IMR-90 (cell line): ENCODE measurements around the gene ANKRD11. TPM values are rescaled to one million over a fixed set of nuclear protein-coding genes. Genes with fewer than 3 reads are reported as not detected.

Experiments
- ATAC-seq: fragments of 200-7000 bp; cut with Tn5 transposase; 2 replicates; pipeline ENCODE4 v1.9.1; 2020; ENCODE audit warnings: low read depth, mild to moderate bottlenecking, moderate library complexity
- BruUV-seq: library from RNA; stranded (reverse); fragments of 400-500 nt; replicated peaks from 2 replicates; lab custom pipeline; 2021; lab: Mats Ljungman, UMichigan
- CTCF ChIA-PET: fragments of 300-600 bp; formaldehyde crosslinking; extraction: SDS; loops from one replicate; lab custom pipeline; 2021; ENCODE audit warnings: antibody characterized with exemption; lab: Yijun Ruan, JAX
- POLR2A ChIA-PET: fragments of 300-600 bp; sonication (Branson Sonifier 250); formaldehyde crosslinking; loops from one replicate; lab custom pipeline; 2022; ENCODE audit warnings: antibody characterized with exemption; ENCODE audit not compliant: unreplicated experiment; lab: Charles Lee
- DNase-seq: peaks from one replicate; pipeline ENCODE4 v3.0.0; 2013
- H2AFZ ChIP-seq: replicated peaks from 2 replicates; pipeline ENCODE3; 2013; ENCODE audit warnings: low read length, mild to moderate bottlenecking; ENCODE audit not compliant: poor library complexity
- H2AK5ac ChIP-seq: 2 replicates; pipeline ENCODE4 v1.6.1; 2013; ENCODE audit warnings: low read depth, low read length, inconsistent platforms
- H2AK9ac ChIP-seq: replicated peaks from 2 replicates; pipeline ENCODE3; 2013; ENCODE audit warnings: mild to moderate bottlenecking, low read depth, low read length, moderate library complexity; ENCODE audit not compliant: poor library complexity
- H2BK120ac ChIP-seq: 2 replicates; pipeline ENCODE4 v1.6.1; 2013; ENCODE audit warnings: low read depth, low read length, inconsistent platforms
- H2BK15ac ChIP-seq: 3 replicates; pipeline ENCODE4 v1.6.1; 2013; ENCODE audit warnings: low read depth, low read length, inconsistent platforms
- H2BK20ac ChIP-seq: 2 replicates; pipeline ENCODE4 v1.6.1; 2013; ENCODE audit warnings: low read depth, mild to moderate bottlenecking, inconsistent platforms, low read length, moderate library complexity
- H2BK5ac ChIP-seq: 2 replicates; pipeline ENCODE4 v1.6.1; 2013; ENCODE audit warnings: mild to moderate bottlenecking, low read depth, low read length, inconsistent platforms; ENCODE audit not compliant: poor library complexity, severe bottlenecking
- H3K14ac ChIP-seq: replicated peaks from 2 replicates; pipeline ENCODE4 v1.6.1; 2013; ENCODE audit warnings: low read depth, low read length, inconsistent platforms
- H3K18ac ChIP-seq: 2 replicates; pipeline ENCODE4 v1.6.1; 2013; ENCODE audit warnings: low read depth, low read length, control low read depth
- H3K23ac ChIP-seq: 2 replicates; pipeline ENCODE4 v1.6.1; 2013; ENCODE audit warnings: low read depth, low read length, inconsistent platforms
- H3K27ac ChIP-seq: 2 replicates; pipeline ENCODE4 v1.5.1; 2013; ENCODE audit warnings: mild to moderate bottlenecking, control low read depth, low read length; ENCODE audit not compliant: insufficient read depth
- H3K27me3 ChIP-seq: 2 replicates; pipeline ENCODE4 v1.6.1; 2013; ENCODE audit warnings: low read length; ENCODE audit not compliant: control insufficient read depth, insufficient read depth
- H3K36me3 ChIP-seq: 2 replicates; pipeline ENCODE4 v1.6.1; 2013; ENCODE audit warnings: low read length, mixed read lengths; ENCODE audit not compliant: control insufficient read depth, insufficient read depth
- H3K4ac ChIP-seq: 2 replicates; pipeline ENCODE4 v1.6.1; 2013; ENCODE audit warnings: low read depth, low read length, inconsistent platforms
- H3K4me1 ChIP-seq: 2 replicates; pipeline ENCODE4 v1.6.1; 2013; ENCODE audit warnings: low read length, mixed read lengths; ENCODE audit not compliant: control insufficient read depth, insufficient read depth
- H3K4me2 ChIP-seq: 2 replicates; pipeline ENCODE4 v1.6.1; 2013; ENCODE audit warnings: low read depth, mild to moderate bottlenecking, control low read depth, low read length, moderate library complexity
- H3K4me3 ChIP-seq: 2 replicates; pipeline ENCODE4 v1.5.1; 2013; ENCODE audit warnings: low read depth, mild to moderate bottlenecking, control low read depth, low read length, moderate library complexity; ENCODE audit not compliant: insufficient read depth
- H3K56ac ChIP-seq: 2 replicates; pipeline ENCODE4 v1.6.1; 2013; ENCODE audit warnings: low read length, inconsistent platforms; ENCODE audit not compliant: insufficient read depth; ENCODE audit errors: extremely low read depth
- H3K79me1 ChIP-seq, 2 experiments: 2 replicates each; pipeline ENCODE4 v1.6.1; 2013; ENCODE audit warnings: low read length in 2 of 2, inconsistent platforms in 1 of 2, low read depth in 1 of 2
- H3K9ac ChIP-seq: 2 replicates; pipeline ENCODE4 v1.6.1; 2013; ENCODE audit warnings: low read depth, low read length, control low read depth
- H3K9me1 ChIP-seq: 2 replicates; pipeline ENCODE4 v1.6.1; 2013; ENCODE audit warnings: low read length, inconsistent platforms; ENCODE audit not compliant: insufficient read depth
- H3K9me3 ChIP-seq: 2 replicates; pipeline ENCODE4 v1.6.1; 2013; ENCODE audit warnings: low read length; ENCODE audit not compliant: control insufficient read depth, insufficient read depth
- H4K20me1 ChIP-seq: 2 replicates; pipeline ENCODE4 v1.6.1; 2013; ENCODE audit warnings: low read length, inconsistent platforms; ENCODE audit not compliant: insufficient read depth
- H4K5ac ChIP-seq: 2 replicates; pipeline ENCODE4 v1.6.1; 2013; ENCODE audit warnings: mild to moderate bottlenecking, low read depth, low read length, control low read depth
- H4K8ac ChIP-seq, 2 experiments: 2 replicates each; pipeline ENCODE4 v1.6.1; 2013; ENCODE audit warnings: low read depth in 2 of 2, low read length in 2 of 2, control low read depth in 1 of 2, inconsistent platforms in 1 of 2
- H4K91ac ChIP-seq: 2 replicates; pipeline ENCODE4 v1.6.1; 2013; ENCODE audit warnings: low read depth, low read length, inconsistent platforms; ENCODE audit not compliant: insufficient read depth
- CHD1 ChIP-seq: IDR thresholded peaks from 2 replicates; pipeline ENCODE4 v1.6.1; 2012; ENCODE audit warnings: low read depth, low read length, improper control_type of control experiment
- MAFK ChIP-seq: IDR thresholded peaks from 2 replicates; pipeline ENCODE4 v1.6.1; 2012; ENCODE audit warnings: low read depth, low read length, improper control_type of control experiment
- MXI1 ChIP-seq: IDR thresholded peaks from 2 replicates; pipeline ENCODE4 v1.6.1; 2012; ENCODE audit warnings: low read depth, mild to moderate bottlenecking, low read length, moderate library complexity, borderline replicate concordance
- POLR2A ChIP-seq: IDR thresholded peaks from 2 replicates; pipeline ENCODE4 v1.6.1; 2012; ENCODE audit warnings: mild to moderate bottlenecking, low read depth, low read length
- WGBS, 2 experiments: methylation state at CpG; one replicate each; pipeline versions ENCODE4 v1.1.5 to v1.1.7; 2013; ENCODE audit warnings: missing lambda C conversion rate in 2 of 2; ENCODE audit not compliant: insufficient read length in 1 of 2; ENCODE audit errors: extremely low coverage in 2 of 2; 5-methylcytosine and 5-hydroxymethylcytosine counted together
- dilution Hi-C: fragments of 300-500 bp; cut with HindIII; formaldehyde crosslinking; loops from one replicate; pipeline ENCODE4 v1.14.3; 2018; ENCODE audit warnings: low sequenced_read_pairs; ENCODE audit not compliant: unreplicated experiment
- in situ Hi-C: fragments of 300-500 bp; cut with MboI; formaldehyde crosslinking; loops from 3 replicates; pipeline ENCODE4 v1.14.3; 2019; ENCODE audit warnings: low sequenced_read_pairs, inconsistent platforms, mixed read lengths
- intact Hi-C: fragments of 100-400 bp; cut with micrococcal nuclease; formaldehyde crosslinking; loops from 2 replicates; pipeline ENCODE4 v1.10.0; 2022
- polyA plus RNA-seq, 3 experiments: library from polyadenylated mRNA; depleted of rRNA; stranded (reverse); fragments of >200 nt; gene quantifications; 2 replicates each; pipeline ENCODE4 v1.2.3, GENCODE V29; 2012; ENCODE audit warnings: low replicate concordance in 1 of 3
- total RNA-seq: library from RNA; depleted of rRNA; stranded (reverse); fragments of >200 nt; gene quantifications from 2 replicates; pipeline ENCODE4 v1.2.3, GENCODE V29; 2012
- TF ChIP-seq, protein P1 (sequence below): fragments of 150-350 bp; IDR thresholded peaks from 2 replicates; pipeline ENCODE4 v1.6.1; 2016; ENCODE audit warnings: low read depth, mild to moderate bottlenecking, low read length, moderate library complexity, borderline replicate concordance
- TF ChIP-seq, protein P2 (sequence below): conservative IDR thresholded peaks from 2 replicates; pipeline ENCODE4 v1.5.1; 2012; ENCODE audit warnings: mild to moderate bottlenecking, low read depth, low read length, improper control_type of control experiment
- TF ChIP-seq, protein P3 (sequence below): fragments of 150-350 bp; IDR thresholded peaks from 2 replicates; pipeline ENCODE4 v1.6.1; 2017; ENCODE audit warnings: mild to moderate bottlenecking, antibody characterized with exemption, low read length, low read depth

The ANKRD11 gene
- total and polyA plus RNA-seq, 2 of the 4 experiments (the other 2 are of a cell fraction) = 46.8 to 71.9 TPM

DNA sequence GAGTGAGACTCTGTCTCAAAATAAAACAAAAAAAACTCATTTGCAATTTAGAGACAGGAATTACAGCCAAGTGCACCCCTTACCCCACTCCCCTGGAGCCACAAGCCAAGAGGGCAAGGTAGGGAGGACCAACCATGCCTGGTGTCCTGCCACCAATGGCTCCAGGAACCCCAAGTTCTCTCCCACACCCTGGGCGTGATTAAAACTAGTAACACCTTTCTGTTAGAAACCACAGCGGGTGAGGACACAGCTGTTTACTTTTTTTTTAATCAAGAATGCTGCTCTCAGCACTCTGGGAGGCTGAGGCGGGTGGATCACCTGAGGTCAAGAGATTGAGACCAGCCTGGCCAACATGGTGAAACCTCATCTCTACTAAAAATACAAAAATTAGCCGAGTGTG is 38.1 kb downstream of the ANKRD11 start:
- dilution Hi-C loops = no loop called here
- no TSS peak for BruUV-seq
- Histone ChIP-seq H3K9ac (no peak overlapping the region), H3K27me3 (no peaks in the 10 kb centered on the region), H3K79me1 (peaks cover 0 to 73% of the 10 kb centered on the region in 2 experiments; a peak in 2 of 4 replicates), H2BK15ac (no peak overlapping the region), H3K4me2 (no peak overlapping the region), H2BK20ac (no peak overlapping the region), H3K4ac (no peak overlapping the region), H4K20me1 (peaks cover 94% of the 10 kb centered on the region), H3K23ac (no peak overlapping the region), H2AFZ (no peak overlapping the region), H3K27ac (no peak overlapping the region), H3K18ac (no peak overlapping the region), H3K9me3 (peaks cover 5% of the 10 kb centered on the region), H2BK5ac (no peak overlapping the region), H2AK5ac (no peak overlapping the region), H3K9me1 (peaks cover 42% of the 10 kb centered on the region), H3K4me3 (no peak overlapping the region), H3K4me1 (peaks cover 24% of the 10 kb centered on the region), H4K5ac (no peak overlapping the region), H3K56ac (no peak overlapping the region), H3K14ac (no peak overlapping the region), H4K8ac (no peak overlapping the region), H3K36me3 (no peaks in the 10 kb centered on the region), H2BK120ac (no peak overlapping the region), H4K91ac (no peak overlapping the region), H2AK9ac (no peak overlapping the region)
- intact Hi-C loops = no loop called here
- WGBS, 2 experiments = 100% methylated on average over 2 of the region's 4 CpGs; no CpG with 5 or more reads in 1 of the 2 experiments
- in situ Hi-C loops = no loop called here
- ATAC-seq (no peak), DNase-seq (no peak)
- POLR2A ChIA-PET = no interaction called here
- TF ChIP-seq, protein P1, sequence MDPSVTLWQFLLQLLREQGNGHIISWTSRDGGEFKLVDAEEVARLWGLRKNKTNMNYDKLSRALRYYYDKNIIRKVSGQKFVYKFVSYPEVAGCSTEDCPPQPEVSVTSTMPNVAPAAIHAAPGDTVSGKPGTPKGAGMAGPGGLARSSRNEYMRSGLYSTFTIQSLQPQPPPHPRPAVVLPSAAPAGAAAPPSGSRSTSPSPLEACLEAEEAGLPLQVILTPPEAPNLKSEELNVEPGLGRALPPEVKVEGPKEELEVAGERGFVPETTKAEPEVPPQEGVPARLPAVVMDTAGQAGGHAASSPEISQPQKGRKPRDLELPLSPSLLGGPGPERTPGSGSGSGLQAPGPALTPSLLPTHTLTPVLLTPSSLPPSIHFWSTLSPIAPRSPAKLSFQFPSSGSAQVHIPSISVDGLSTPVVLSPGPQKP = no peak
- TF ChIP-seq MXI1 (no peak), POLR2A (no peak), CHD1 (no peak), MAFK (no peak)
- TF ChIP-seq, protein P2, sequence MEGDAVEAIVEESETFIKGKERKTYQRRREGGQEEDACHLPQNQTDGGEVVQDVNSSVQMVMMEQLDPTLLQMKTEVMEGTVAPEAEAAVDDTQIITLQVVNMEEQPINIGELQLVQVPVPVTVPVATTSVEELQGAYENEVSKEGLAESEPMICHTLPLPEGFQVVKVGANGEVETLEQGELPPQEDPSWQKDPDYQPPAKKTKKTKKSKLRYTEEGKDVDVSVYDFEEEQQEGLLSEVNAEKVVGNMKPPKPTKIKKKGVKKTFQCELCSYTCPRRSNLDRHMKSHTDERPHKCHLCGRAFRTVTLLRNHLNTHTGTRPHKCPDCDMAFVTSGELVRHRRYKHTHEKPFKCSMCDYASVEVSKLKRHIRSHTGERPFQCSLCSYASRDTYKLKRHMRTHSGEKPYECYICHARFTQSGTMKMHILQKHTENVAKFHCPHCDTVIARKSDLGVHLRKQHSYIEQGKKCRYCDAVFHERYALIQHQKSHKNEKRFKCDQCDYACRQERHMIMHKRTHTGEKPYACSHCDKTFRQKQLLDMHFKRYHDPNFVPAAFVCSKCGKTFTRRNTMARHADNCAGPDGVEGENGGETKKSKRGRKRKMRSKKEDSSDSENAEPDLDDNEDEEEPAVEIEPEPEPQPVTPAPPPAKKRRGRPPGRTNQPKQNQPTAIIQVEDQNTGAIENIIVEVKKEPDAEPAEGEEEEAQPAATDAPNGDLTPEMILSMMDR = no peak
- TF ChIP-seq, protein P3, sequence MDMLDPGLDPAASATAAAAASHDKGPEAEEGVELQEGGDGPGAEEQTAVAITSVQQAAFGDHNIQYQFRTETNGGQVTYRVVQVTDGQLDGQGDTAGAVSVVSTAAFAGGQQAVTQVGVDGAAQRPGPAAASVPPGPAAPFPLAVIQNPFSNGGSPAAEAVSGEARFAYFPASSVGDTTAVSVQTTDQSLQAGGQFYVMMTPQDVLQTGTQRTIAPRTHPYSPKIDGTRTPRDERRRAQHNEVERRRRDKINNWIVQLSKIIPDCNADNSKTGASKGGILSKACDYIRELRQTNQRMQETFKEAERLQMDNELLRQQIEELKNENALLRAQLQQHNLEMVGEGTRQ = no peak
- CTCF ChIA-PET = interaction anchor here (0.7 kb wide), 1 partner anchor 193 kb away, joined by 3 read pairs; no protein-coding TSS in a partner anchor
